ENCODE data around the gene FMNL2.

Gene FMNL2

GRCh38 chr2:152650768-152651371, 315.9 kb downstream of the FMNL2 start:
- no peak for DNase-seq (ENCODE audit: low spot score)

- DNase-seq (ENCODE audit: low spot score) = no peak
These were observed 316.9 kb downstream of the FMNL2 start for GRCh38 chr2:152651834-152652233.

DNA sequence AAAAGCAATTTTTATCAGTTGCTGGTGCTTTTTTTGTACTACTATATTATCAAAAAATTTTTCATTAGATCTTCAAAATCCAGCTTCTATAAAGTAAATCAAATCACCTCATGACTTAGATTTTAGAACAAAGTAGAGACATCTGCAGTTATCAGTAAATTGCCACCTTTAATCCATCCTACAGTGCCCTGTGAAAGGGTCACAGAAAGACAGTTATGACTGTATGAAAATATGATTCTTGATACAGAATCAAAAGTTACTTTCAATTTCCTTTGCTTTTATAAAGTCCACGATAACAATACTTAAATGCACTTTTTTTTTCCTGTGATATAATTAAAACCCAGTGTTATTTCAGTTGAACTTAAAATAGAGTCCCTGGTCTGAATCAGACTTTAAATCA, 320.9 kb downstream of the FMNL2 start:
- DNase-seq (ENCODE audit: low spot score) = no peak

DNA sequence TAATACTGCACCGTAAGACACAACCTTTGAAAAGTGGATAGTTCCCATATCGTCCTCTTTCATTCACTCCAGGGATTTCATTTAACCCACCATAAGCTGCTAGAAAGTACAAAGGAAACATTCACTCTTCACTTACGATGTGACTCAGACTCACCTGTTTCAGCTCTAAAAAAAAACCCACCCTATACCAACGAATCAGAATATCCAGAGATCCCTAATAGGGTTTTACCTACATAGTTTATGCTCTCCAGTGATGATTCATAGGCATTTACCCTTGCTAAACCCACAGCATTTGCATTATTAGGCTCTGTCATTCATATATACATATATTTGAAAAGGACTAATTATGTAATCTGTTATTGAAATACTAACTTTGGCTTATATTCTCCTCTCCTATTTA, 322.1 kb downstream of the FMNL2 start:
- DNase-seq (ENCODE audit: low spot score) = no peak

DNA sequence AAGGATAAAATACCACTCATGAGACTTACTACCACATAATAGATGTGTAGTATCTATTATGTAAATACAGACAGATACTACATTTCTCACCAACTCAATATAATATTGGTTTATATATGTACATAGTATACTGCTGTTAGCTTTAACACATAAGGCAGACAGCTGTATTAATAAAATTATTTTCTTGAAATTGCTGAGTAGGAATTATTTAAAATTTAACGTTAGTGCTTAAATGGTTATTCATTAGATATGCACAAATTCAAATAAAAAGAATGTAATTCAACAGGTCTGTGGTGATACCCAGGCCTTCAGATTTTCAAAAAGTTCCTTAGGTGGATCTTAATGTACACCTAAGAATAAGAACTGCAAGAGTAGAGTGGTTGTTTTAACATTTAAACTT, 323.2 kb downstream of the FMNL2 start:
- DNase-seq (ENCODE audit: low spot score) = no peak

DNA sequence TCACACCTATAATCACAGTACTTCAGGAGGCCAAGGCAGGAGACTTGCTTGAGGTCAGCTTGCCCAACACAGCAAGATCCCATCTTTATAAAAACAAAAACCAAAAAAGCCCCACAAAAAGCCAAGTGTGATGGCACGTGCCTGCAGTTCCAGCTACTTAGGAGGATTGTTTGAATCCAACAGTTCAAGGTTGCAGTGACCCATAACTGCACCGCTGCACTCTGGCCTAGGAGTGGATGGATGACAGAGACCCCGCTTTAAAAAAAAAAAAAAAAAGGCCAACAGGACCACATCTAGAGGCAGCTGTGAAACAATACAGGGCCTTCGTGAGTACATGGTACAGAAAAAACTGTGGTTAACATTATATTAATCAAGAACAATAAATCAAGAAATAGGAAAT, 326.1 kb downstream of the FMNL2 start:
- no peak for DNase-seq (ENCODE audit: low spot score)

GRCh38 chr2:152664725-152665124, 329.8 kb downstream of the FMNL2 start:
- no peak for DNase-seq (ENCODE audit: low spot score)

DNA sequence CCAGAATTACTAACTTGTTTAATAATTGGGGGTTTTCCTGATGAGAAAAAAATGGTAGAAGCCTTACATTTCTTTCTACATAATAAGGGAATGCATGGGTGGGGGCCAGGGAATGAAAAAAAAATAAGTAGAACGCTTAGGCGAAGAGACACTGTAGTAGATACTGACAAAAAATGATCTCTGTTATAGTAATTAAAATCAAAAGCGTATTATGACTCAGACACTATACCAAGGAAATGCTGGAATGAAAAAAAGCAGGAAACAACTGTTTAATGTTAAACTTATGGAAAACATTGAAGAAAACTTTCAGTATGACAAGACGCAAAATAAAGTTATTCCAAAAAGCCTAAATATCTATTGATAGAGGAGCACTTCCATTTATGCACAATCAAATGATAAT, 339.4 kb downstream of the FMNL2 start:
- no peak for DNase-seq (ENCODE audit: low spot score)

DNA sequence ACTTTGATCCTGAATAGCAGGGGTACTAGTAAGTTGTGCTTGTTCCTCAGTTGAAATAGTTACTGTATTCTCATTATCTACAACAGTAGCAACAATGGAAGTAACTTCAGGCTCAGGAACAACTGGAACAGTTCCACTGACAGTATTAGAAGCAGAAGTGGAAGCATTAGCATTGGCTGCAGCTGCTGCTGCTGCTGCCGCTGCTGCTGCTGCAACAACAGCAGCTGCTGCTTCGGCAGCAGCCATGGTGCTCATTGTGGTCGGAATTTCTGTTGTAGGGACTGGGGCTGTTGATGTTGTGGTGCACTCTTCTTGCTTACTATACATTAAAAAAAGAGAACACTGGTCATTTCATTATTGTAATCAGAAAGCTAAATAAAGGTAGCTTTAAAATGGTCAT, 341.5 kb downstream of the FMNL2 start:
- DNase-seq (ENCODE audit: low spot score) = no peak

GRCh38 chr2:152678808-152679207, 343.8 kb downstream of the FMNL2 start:
- no peak for DNase-seq (ENCODE audit: low spot score)

DNA sequence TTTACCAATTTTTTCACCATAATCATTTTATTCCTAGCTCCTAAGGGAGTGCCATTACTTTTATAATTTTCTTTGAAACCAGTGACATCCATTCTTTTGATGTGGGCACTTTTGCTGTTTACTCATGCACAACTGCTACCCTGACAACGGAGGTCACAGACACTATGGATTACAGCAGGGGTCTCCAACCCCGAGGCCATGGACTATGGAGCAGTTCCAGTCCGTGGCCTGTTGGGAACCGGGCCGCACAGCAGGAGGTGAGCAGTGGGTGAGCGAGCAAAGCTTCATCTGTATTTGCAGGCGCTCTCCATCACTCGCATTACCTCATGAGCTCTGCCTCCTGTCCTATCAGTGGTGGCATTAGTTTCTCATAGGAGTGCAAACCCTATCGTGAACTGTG, 347.7 kb downstream of the FMNL2 start:
- DNase-seq (ENCODE audit: low spot score) = no peak

- no peak for DNase-seq (ENCODE audit: low spot score)
These were observed 348.4 kb downstream of the FMNL2 start for GRCh38 chr2:152683400-152683799.

DNA sequence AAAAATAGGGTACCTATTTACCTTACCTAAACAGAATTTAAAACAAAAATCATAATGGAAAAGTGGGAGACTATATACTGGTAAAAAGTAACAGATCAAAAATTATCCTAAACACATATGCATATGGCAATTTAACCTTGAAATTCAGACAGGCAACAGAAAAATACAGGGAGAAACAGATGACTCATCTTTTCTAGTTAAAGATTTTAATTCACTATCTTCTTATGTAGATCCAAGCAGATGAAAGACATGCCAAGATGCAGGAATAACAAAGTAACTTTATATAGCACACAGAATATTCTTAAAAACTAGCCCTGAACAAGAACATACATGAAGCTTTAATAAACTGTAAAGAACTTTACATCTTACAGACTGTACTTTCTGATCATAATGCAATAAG, 351.3 kb downstream of the FMNL2 start:
- DNase-seq (ENCODE audit: low spot score) = no peak

GRCh38 chr2:152693033-152693432, 358.1 kb downstream of the FMNL2 start:
- no peak for DNase-seq (ENCODE audit: low spot score)

GRCh38 chr2:152694161-152694661, 359.2 kb downstream of the FMNL2 start:
- no peak for DNase-seq (ENCODE audit: low spot score)

DNA sequence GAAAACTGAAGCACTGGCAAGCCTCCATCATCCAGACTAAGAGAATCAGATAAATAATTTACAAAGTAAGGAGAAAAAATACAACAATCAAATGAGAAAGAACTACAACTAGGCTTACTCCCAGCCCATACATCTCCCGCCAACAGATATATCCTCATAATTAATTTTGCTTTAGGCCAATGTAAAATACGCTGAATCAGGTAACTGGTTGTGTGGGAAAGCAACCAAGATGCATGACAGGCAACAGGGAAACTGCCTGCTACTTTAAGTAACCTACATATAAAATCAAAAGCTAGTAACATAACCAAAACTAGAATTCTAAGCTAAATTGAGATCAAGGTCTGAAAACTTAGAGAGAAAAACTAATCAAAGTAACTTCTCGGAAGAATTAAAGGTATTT, 360.8 kb downstream of the FMNL2 start:
- no peak for DNase-seq (ENCODE audit: low spot score)

DNA sequence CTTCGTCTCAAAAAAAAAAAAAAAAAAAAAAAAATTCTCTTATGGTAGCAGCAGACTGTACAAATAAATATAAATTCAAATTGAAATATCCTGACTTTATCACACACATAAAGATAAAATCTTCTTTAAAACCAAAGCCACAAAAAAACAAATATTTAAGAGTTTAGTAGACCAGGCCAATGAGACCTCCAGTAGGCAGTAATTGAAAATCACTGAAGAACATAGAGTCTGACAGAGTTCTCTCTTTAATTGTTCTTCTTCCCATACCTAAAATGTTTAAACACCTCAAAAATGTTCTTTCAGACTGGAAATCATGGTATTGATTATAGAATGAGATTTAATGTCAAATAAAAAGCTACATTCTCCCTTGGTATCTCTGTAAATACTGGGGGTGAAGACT, 361.5 kb downstream of the FMNL2 start:
- no peak for DNase-seq (ENCODE audit: low spot score)
